Peyer's patch (tissue), 4 donors: ENCODE results near the gene MAP3K6. TPM values are rescaled to one million over a fixed set of nuclear protein-coding genes. Genes with fewer than 3 reads are reported as not detected.

Experiments
- DNase-seq, 3 donors: peaks; one replicate each; pipeline ENCODE4 v3.0.0-alpha.2; 2017 to 2019
- H3K27ac ChIP-seq, 4 donors: fragments of 200-600 bp; sonication (generic); one replicate each; pipeline ENCODE4 v1.5.1; 2016 to 2019
- H3K27me3 ChIP-seq, 2 donors: fragments of 200-600 bp; sonication (generic); one replicate each; pipeline ENCODE4 v1.5.1; 2019
- H3K36me3 ChIP-seq, 3 donors: fragments of 200-600 bp; sonication (generic); one replicate each; pipeline ENCODE4 v1.5.1; 2016 to 2019
- H3K4me1 ChIP-seq, 4 donors: fragments of 200-600 bp; sonication (generic); one replicate each; pipeline ENCODE4 v1.5.1; 2016 to 2019
- H3K4me3 ChIP-seq, 4 donors: fragments of 200-600 bp; sonication (generic); 1 replicate in 3 of 4; 2 replicates in 1 of 4; pipeline ENCODE4 v1.5.1; 2016 to 2019; ENCODE audit warnings: mild to moderate bottlenecking in 1 of 4
- H3K9me3 ChIP-seq, 4 donors: fragments of 200-600 bp; sonication (generic); one replicate each; pipeline ENCODE4 v1.5.1; 2016 to 2019; ENCODE audit warnings: mild to moderate bottlenecking in 1 of 4
- CTCF ChIP-seq, 6 experiments: fragments of 450-650 bp in 4 of 6; fragments of 200-600 bp in 2 of 6; sonication (generic) in 1 of 6; IDR thresholded peaks; one replicate each; pipeline ENCODE4 v1.5.1; 2017 to 2019; ENCODE audit warnings: antibody characterized with exemption in 6 of 6, mild to moderate bottlenecking in 3 of 6, moderate library complexity in 1 of 6
- POLR2A ChIP-seq, 2 donors: fragments of 450-650 bp; IDR thresholded peaks; one replicate each; pipeline ENCODE4 v1.5.1; 2017; ENCODE audit warnings: antibody characterized with exemption in 2 of 2, mild to moderate bottlenecking in 2 of 2, moderate library complexity in 2 of 2
- small RNA-seq, 2 donors: library from RNA; depleted of rRNA; stranded (forward); fragments of <200 nt; gene quantifications; one replicate each; pipeline ENCODE3, GENCODE V24; 2016
- total RNA-seq, 4 donors: library from RNA; depleted of rRNA; stranded (reverse); fragments of >200 nt; gene quantifications; one replicate each; pipeline ENCODE4 v1.1.0, GENCODE V29; 2016

MAP3K6 gene
- total RNA-seq, 4 donors from 2014 or later: 6.3 to 124 (median 34.1) TPM

GRCh38 chr1:27314169-27314568 is 52.6 kb downstream of the MAP3K6 start:
- TF ChIP-seq CTCF (IDR thresholded peaks at IDR 0.05) (no peak), POLR2A (IDR thresholded peaks at IDR 0.05) (no peak)
- Histone ChIP-seq H3K9me3 (no peaks in the 10 kb centered on the region), H3K4me1 (no peaks in the 10 kb centered on the region), H3K27ac (no peak overlapping the region), H3K27me3 (no peaks in the 10 kb centered on the region), H3K4me3 (no peak overlapping the region), H3K36me3 (no peaks in the 10 kb centered on the region)
- DNase-seq: no peak

GRCh38 chr1:27307874-27308598 is 58.7 kb downstream of the MAP3K6 start:
- Histone ChIP-seq H3K27me3 (no peaks in the 10 kb centered on the region), H3K4me1 (no peaks in the 10 kb centered on the region), H3K27ac (no peak overlapping the region), H3K4me3 (no peak overlapping the region), H3K9me3 (no peaks in the 10 kb centered on the region), H3K36me3 (peaks cover 0 to 36% (median 0%) of the 10 kb centered on the region in 3 donors)
- DNase-seq: no peak
- TF ChIP-seq POLR2A (IDR thresholded peaks at IDR 0.05) (no peak), CTCF (IDR thresholded peaks at IDR 0.05) (no peak)

- no peak for TF ChIP-seq POLR2A (IDR thresholded peaks at IDR 0.05)
- TF ChIP-seq CTCF (IDR thresholded peaks at IDR 0.05): no peak
- peaks cover 0 to 43% (median 0%) of the 10 kb centered on the region in 3 donors for H3K36me3 ChIP-seq
These were observed 59.6 kb downstream of the MAP3K6 start for GRCh38 chr1:27306892-27307761.

GRCh38 chr1:27306071-27306470 is 60.7 kb downstream of the MAP3K6 start:
- Histone ChIP-seq H3K27me3 (no peaks in the 10 kb centered on the region), H3K27ac (no peak overlapping the region), H3K4me1 (peaks cover 0 to 4% (median 0%) of the 10 kb centered on the region in 4 donors), H3K9me3 (no peaks in the 10 kb centered on the region), H3K4me3 (no peak overlapping the region), H3K36me3 (peaks cover 0 to 50% (median 0%) of the 10 kb centered on the region in 3 donors)
- TF ChIP-seq CTCF (IDR thresholded peaks at IDR 0.05): no peak
- TF ChIP-seq POLR2A (IDR thresholded peaks at IDR 0.05): no peak
- no peak for DNase-seq

More at GRCh38 chr1:27306892-27307761, 59.6 kb downstream of the MAP3K6 start:
- no peaks in the 10 kb centered on the region for H3K27me3 ChIP-seq
- no peak overlapping the region for H3K27ac ChIP-seq
- H3K9me3 ChIP-seq: no peaks in the 10 kb centered on the region
- no peak for DNase-seq
- no peaks in the 10 kb centered on the region for H3K4me1 ChIP-seq
- H3K4me3 ChIP-seq: no peak overlapping the region

Small RNA genes lying within 50 kb of the gene (small RNA-seq; reads per million reads assigned to genes)
- gene RNU6-48P: 0 reads per million in 2 donors

Other genes starting within 250 kb of the MAP3K6 start
- 10 to 100 TPM in 3 of 4 donors, 1 to 10 TPM in 1; 5.8 to 68.3 (median 48.2) TPM for gene SLC9A1, start 211.8 kb downstream of the MAP3K6 start, total RNA-seq
- 10 to 100 TPM; 30.5 to 53.3 (median 40.7) TPM for gene WDTC1, start 132.3 kb downstream of the MAP3K6 start, total RNA-seq
- 10 to 100 TPM in 3 of 4 donors, 1 to 10 TPM in 1; 9.9 to 30.8 (median 25.4) TPM for gene TMEM222, start 44.8 kb downstream of the MAP3K6 start, total RNA-seq
- gene SYTL1, start 24.9 kb downstream of the MAP3K6 start, total RNA-seq: 10 to 100 TPM in 1 of 4 donors, 1 to 10 TPM in 3; 9.0 to 37.1 (median 9.5) TPM
- gene FCN3, start 7.9 kb upstream of the MAP3K6 start, total RNA-seq: not detected
- not detected for gene CD164L2, start 16.4 kb upstream of the MAP3K6 start, total RNA-seq
- gene GPR3, start 25.7 kb upstream of the MAP3K6 start, total RNA-seq: not detected
- gene WASF2, start 123.2 kb upstream of the MAP3K6 start, total RNA-seq: 10 to 100 TPM; 52.5 to 74.5 (median 57.5) TPM
- gene AHDC1, start 237.2 kb upstream of the MAP3K6 start, total RNA-seq: 10 to 100 TPM in 3 of 4 donors, 1 to 10 TPM in 1; 7.0 to 21.5 (median 12.0) TPM